ENCODE results near the gene RTBDN. TPM values are rescaled to one million over a fixed set of nuclear protein-coding genes. Genes with fewer than 3 reads are reported as not detected.

RTBDN gene
- total and polyA plus RNA-seq, 10 of the 15 experiments (the other 5 are each of a cell fraction or from before 2014, with no cell fraction given), result 0.45 TPM; not detected in 9

DNA sequence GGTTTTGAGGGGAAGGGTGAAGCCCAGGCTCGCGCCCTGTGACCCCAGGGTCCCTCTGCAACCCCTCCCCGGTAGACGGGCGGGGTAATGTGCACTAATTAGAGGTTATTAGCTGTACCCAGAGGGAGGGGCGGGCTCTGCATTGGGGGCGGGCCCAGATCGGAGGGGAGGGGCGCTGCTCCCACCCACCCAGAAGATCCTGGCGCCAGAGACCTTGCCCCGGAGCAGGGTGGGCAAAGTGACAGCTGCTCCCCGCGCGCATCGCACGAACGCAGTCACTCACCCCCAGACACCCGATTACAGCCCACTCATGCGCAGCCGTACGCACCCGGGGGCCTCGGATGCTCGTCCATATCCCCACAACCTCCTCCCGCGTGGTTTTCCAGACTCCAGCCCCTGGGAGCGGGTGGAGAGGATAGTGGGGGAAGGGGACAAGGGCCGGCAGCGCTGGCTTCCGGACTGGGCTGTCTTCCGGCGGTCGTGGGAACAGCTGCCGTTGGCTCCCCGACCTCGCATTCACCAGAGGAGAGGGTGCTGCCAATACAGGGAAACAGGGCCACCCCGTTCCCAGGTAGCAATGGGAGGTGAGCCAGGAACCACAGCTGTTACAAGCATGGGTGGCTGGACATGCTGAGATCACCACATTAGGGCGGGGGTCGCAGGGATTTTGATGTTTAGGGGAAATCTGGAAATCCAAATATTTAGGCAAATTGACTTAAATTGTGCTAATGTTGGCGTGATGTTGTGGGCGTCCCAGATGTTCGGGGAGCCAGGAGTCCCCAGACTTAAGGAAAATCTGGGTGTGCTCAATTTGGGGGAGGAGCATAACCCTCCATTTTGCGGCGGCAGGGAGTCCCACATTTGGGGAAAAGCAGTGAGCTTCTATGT, 56.1 kb downstream of the RTBDN start (continued):
- TF ChIP-seq EP300 (IDR thresholded peaks at IDR 0.05; ENCODE audit: borderline replicate concordance in 1 of 2, control insufficient read depth in 1 of 2, low read depth in 2 of 2, low read length in 2 of 2) (no peak), PAX5 (IDR thresholded peaks at IDR 0.05; ENCODE audit: borderline replicate concordance, low read depth, low read length) (peak; percentile 23; the same call in 1 of the 2 replicates), BHLHE40 (IDR thresholded peaks at IDR 0.05; ENCODE audit: borderline replicate concordance in 1 of 2, low read depth in 2 of 2, low read length in 1 of 2) (0 out of 4 replicates have a peak, but pooled peaks of 1 of the 2 experiments have one; percentile 38), CHD2 (IDR thresholded peaks at IDR 0.05; ENCODE audit: borderline replicate concordance, low read depth, low read length) (peak; percentile 74; the same call in 1 of the 2 replicates), SMAD1 (IDR thresholded peaks at IDR 0.05; ENCODE audit: low read depth, partially characterized antibody) (no peak), HCFC1 (IDR thresholded peaks at IDR 0.05; ENCODE audit: low read length) (no peak), EED (IDR thresholded peaks at IDR 0.05; ENCODE audit: low read depth) (peak; percentile 90), BACH1 (IDR thresholded peaks at IDR 0.05; ENCODE audit: borderline replicate concordance) (peak; percentile 10; the same call in 1 of the 2 replicates), STAT1 (conservative IDR thresholded peaks at IDR 0.05) (0 out of 2 replicates have a peak, but pooled peaks have one; percentile 19), NR2F1 (conservative IDR thresholded peaks at IDR 0.05) (no peak), SP1 (IDR thresholded peaks at IDR 0.05; ENCODE audit: low read depth, low read length) (peak; percentile 4), TAF1 (IDR thresholded peaks at IDR 0.05; ENCODE audit: borderline replicate concordance, low read depth, low read length) (peak; percentile 25; the same call in 1 of the 2 replicates), ESRRA (IDR thresholded peaks at IDR 0.05; ENCODE audit: low read length) (0 out of 2 replicates have a peak, but pooled peaks have one; percentile 34), SUPT20H (IDR thresholded peaks at IDR 0.05; ENCODE audit: borderline replicate concordance, control insufficient read depth, low read depth, low read length) (no peak), GABPA (IDR thresholded peaks at IDR 0.05; ENCODE audit: low read depth) (no peak), NBN (IDR thresholded peaks at IDR 0.05) (peak; percentile 44; the same call in 1 of the 2 replicates)
- TF ChIP-seq, protein P1, sequence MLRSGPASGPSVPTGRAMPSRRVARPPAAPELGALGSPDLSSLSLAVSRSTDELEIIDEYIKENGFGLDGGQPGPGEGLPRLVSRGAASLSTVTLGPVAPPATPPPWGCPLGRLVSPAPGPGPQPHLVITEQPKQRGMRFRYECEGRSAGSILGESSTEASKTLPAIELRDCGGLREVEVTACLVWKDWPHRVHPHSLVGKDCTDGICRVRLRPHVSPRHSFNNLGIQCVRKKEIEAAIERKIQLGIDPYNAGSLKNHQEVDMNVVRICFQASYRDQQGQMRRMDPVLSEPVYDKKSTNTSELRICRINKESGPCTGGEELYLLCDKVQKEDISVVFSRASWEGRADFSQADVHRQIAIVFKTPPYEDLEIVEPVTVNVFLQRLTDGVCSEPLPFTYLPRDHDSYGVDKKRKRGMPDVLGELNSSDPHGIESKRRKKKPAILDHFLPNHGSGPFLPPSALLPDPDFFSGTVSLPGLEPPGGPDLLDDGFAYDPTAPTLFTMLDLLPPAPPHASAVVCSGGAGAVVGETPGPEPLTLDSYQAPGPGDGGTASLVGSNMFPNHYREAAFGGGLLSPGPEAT (IDR thresholded peaks at IDR 0.05; ENCODE audit: low read depth), result peak; percentile 37; the same call in 1 of the 2 replicates
- TF ChIP-seq, protein P2, sequence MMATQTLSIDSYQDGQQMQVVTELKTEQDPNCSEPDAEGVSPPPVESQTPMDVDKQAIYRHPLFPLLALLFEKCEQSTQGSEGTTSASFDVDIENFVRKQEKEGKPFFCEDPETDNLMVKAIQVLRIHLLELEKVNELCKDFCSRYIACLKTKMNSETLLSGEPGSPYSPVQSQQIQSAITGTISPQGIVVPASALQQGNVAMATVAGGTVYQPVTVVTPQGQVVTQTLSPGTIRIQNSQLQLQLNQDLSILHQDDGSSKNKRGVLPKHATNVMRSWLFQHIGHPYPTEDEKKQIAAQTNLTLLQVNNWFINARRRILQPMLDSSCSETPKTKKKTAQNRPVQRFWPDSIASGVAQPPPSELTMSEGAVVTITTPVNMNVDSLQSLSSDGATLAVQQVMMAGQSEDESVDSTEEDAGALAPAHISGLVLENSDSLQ (IDR thresholded peaks at IDR 0.05), result peak; percentile 75
- TF ChIP-seq, protein P3, sequence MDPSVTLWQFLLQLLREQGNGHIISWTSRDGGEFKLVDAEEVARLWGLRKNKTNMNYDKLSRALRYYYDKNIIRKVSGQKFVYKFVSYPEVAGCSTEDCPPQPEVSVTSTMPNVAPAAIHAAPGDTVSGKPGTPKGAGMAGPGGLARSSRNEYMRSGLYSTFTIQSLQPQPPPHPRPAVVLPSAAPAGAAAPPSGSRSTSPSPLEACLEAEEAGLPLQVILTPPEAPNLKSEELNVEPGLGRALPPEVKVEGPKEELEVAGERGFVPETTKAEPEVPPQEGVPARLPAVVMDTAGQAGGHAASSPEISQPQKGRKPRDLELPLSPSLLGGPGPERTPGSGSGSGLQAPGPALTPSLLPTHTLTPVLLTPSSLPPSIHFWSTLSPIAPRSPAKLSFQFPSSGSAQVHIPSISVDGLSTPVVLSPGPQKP (IDR thresholded peaks at IDR 0.05; ENCODE audit: low read depth, low read length), result peak; percentile 64; the same call in 1 of the 2 replicates
- TF ChIP-seq, protein P4, sequence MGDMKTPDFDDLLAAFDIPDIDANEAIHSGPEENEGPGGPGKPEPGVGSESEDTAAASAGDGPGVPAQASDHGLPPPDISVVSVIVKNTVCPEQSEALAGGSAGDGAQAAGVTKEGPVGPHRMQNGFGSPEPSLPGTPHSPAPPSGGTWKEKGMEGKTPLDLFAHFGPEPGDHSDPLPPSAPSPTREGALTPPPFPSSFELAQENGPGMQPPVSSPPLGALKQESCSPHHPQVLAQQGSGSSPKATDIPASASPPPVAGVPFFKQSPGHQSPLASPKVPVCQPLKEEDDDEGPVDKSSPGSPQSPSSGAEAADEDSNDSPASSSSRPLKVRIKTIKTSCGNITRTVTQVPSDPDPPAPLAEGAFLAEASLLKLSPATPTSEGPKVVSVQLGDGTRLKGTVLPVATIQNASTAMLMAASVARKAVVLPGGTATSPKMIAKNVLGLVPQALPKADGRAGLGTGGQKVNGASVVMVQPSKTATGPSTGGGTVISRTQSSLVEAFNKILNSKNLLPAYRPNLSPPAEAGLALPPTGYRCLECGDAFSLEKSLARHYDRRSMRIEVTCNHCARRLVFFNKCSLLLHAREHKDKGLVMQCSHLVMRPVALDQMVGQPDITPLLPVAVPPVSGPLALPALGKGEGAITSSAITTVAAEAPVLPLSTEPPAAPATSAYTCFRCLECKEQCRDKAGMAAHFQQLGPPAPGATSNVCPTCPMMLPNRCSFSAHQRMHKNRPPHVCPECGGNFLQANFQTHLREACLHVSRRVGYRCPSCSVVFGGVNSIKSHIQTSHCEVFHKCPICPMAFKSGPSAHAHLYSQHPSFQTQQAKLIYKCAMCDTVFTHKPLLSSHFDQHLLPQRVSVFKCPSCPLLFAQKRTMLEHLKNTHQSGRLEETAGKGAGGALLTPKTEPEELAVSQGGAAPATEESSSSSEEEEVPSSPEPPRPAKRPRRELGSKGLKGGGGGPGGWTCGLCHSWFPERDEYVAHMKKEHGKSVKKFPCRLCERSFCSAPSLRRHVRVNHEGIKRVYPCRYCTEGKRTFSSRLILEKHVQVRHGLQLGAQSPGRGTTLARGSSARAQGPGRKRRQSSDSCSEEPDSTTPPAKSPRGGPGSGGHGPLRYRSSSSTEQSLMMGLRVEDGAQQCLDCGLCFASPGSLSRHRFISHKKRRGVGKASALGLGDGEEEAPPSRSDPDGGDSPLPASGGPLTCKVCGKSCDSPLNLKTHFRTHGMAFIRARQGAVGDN (IDR thresholded peaks at IDR 0.05), result peak; percentile 77
